IMR-90 (cell line): Measurements from ENCODE around the gene BPI. TPM values are rescaled to one million over a fixed set of nuclear protein-coding genes. Genes with fewer than 3 reads are reported as not detected.

Experiments used
- BHLHE40 ChIP-seq: fragments of 150-350 bp; IDR thresholded peaks from 2 replicates; pipeline ENCODE4 v1.6.1; 2016; ENCODE audit warnings: mild to moderate bottlenecking, low read depth, low read length
- CEBPB ChIP-seq: IDR thresholded peaks from 2 replicates; pipeline ENCODE4 v1.6.1; 2012; ENCODE audit warnings: low read depth, low read length, improper control_type of control experiment
- POLR2A ChIP-seq: IDR thresholded peaks from 2 replicates; pipeline ENCODE4 v1.6.1; 2012; ENCODE audit warnings: mild to moderate bottlenecking, low read depth, low read length
- polyA plus RNA-seq, 3 experiments: library from polyadenylated mRNA; depleted of rRNA; stranded (reverse); fragments of >200 nt; gene quantifications; 2 replicates each; pipeline ENCODE4 v1.2.3, GENCODE V29; 2012; ENCODE audit warnings: low replicate concordance in 1 of 3
- total RNA-seq: library from RNA; depleted of rRNA; stranded (reverse); fragments of >200 nt; gene quantifications from 2 replicates; pipeline ENCODE4 v1.2.3, GENCODE V29; 2012
- TF ChIP-seq, protein P1 (sequence below): conservative IDR thresholded peaks from 2 replicates; pipeline ENCODE4 v1.5.1; 2012; ENCODE audit warnings: mild to moderate bottlenecking, low read depth, low read length, improper control_type of control experiment
- TF ChIP-seq, protein P2 (sequence below): fragments of 150-350 bp; IDR thresholded peaks from 2 replicates; pipeline ENCODE4 v1.6.1; 2016; ENCODE audit warnings: low read depth, mild to moderate bottlenecking, low read length, moderate library complexity, borderline replicate concordance

BPI gene
- total and polyA plus RNA-seq, 2 of the 4 experiments (the other 2 are of a cell fraction): 0.05 TPM; not detected in 1

DNA sequence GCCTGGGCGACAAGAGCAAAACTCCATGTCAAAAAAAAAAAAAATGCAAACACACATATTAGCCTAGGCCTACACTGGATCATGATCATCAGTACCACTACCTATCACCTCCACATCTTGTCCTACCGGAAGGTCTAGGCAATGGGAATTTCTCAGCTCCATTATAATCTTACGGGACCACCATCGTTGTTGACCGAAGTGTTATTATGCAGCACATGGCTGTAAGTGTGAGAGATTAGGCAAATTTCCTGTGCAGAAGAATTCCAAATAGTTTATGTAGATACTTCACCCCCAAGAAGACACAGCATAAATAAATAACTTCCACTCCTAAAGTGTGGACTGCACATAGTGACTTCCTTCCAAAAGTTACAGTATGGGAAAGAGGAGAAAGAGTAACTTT is 26.7 kb upstream of the BPI start (continued):
- TF ChIP-seq, protein P1, sequence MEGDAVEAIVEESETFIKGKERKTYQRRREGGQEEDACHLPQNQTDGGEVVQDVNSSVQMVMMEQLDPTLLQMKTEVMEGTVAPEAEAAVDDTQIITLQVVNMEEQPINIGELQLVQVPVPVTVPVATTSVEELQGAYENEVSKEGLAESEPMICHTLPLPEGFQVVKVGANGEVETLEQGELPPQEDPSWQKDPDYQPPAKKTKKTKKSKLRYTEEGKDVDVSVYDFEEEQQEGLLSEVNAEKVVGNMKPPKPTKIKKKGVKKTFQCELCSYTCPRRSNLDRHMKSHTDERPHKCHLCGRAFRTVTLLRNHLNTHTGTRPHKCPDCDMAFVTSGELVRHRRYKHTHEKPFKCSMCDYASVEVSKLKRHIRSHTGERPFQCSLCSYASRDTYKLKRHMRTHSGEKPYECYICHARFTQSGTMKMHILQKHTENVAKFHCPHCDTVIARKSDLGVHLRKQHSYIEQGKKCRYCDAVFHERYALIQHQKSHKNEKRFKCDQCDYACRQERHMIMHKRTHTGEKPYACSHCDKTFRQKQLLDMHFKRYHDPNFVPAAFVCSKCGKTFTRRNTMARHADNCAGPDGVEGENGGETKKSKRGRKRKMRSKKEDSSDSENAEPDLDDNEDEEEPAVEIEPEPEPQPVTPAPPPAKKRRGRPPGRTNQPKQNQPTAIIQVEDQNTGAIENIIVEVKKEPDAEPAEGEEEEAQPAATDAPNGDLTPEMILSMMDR: no peak
- no peak for TF ChIP-seq CEBPB
- no peak for TF ChIP-seq POLR2A
- TF ChIP-seq BHLHE40: no peak
- TF ChIP-seq, protein P2, sequence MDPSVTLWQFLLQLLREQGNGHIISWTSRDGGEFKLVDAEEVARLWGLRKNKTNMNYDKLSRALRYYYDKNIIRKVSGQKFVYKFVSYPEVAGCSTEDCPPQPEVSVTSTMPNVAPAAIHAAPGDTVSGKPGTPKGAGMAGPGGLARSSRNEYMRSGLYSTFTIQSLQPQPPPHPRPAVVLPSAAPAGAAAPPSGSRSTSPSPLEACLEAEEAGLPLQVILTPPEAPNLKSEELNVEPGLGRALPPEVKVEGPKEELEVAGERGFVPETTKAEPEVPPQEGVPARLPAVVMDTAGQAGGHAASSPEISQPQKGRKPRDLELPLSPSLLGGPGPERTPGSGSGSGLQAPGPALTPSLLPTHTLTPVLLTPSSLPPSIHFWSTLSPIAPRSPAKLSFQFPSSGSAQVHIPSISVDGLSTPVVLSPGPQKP: no peak
